Activated T-helper 1 cell treated with anti-CD3 and anti-CD28 coated beads, Interleukin-12 subunit alpha, Interleukin-12 subunit beta, Interleukin-2, Interleukin-4 antibody, amounts not matched to agents 30 ng/mL and 10 ng/mL and 1 ng/mL, durations not matched to agents 14 hours and 24 hours and 36 hours (primary cell): Measurements from ENCODE around the gene BRSK1. TPM values are rescaled to one million over a fixed set of nuclear protein-coding genes. Genes with fewer than 3 reads are reported as not detected.

Experiments
- DNase-seq: peaks from one replicate; pipeline ENCODE4 v3.0.0; 2021; ENCODE audit warnings: low spot score
- H3K27ac Mint-ChIP-seq: one replicate; pipeline ENCODE4 v1.8.0; 2021; ENCODE audit warnings: mild to moderate bottlenecking, mixed read lengths
- H3K27me3 Mint-ChIP-seq: one replicate; pipeline ENCODE4 v1.8.0; 2022; ENCODE audit warnings: mild to moderate bottlenecking, moderate library complexity, mixed read lengths; ENCODE audit not compliant: insufficient read depth
- H3K36me3 Mint-ChIP-seq: one replicate; pipeline ENCODE4 v1.8.0; 2021; ENCODE audit warnings: low read depth, mixed read lengths
- H3K4me1 Mint-ChIP-seq: one replicate; pipeline ENCODE4 v1.8.0; 2021; ENCODE audit warnings: low read depth, mixed read lengths
- H3K4me3 Mint-ChIP-seq: one replicate; pipeline ENCODE4 v1.8.0; 2021; ENCODE audit warnings: mild to moderate bottlenecking, moderate library complexity, mixed read lengths
- H3K9me3 Mint-ChIP-seq: one replicate; pipeline ENCODE4 v1.8.0; 2021; ENCODE audit warnings: mixed read lengths
- intact Hi-C: fragments of 100-400 bp; cut with micrococcal nuclease; formaldehyde crosslinking; loops from one replicate; pipeline ENCODE4 v1.15.1; 2024
- total RNA-seq: library from RNA; stranded (reverse); gene quantifications from 2 replicates; pipeline ENCODE4 v1.2.3, GENCODE V29; 2022

The BRSK1 gene
- total RNA-seq = 7.8 and 8.4 TPM in 2 replicates

GRCh38 chr19:55283548-55284377, at the start of gene BRSK1:
BRSK1 (plus strand) TSS chr19:55283997; CDS start chr19:55284443, 446 bp downstream.
- Mint-ChIP-seq H3K4me3 (peak within 1 kb of the TSS; percentile 66), H3K9me3 (no peaks in the 10 kb centered on the region), H3K4me1 (peaks cover 34% of the 10 kb centered on the region), H3K27me3 (peaks cover 7% of the 10 kb centered on the region), H3K27ac (peak within 1 kb of the TSS; percentile 41), H3K36me3 (peaks cover 4% of the 10 kb centered on the region)
- peak; percentile 34 for DNase-seq
- intact Hi-C loops = no loop called here

- no peak for DNase-seq
- intact Hi-C loops = no loop called here
- Mint-ChIP-seq H3K9me3 (no peaks in the 10 kb centered on the region), H3K27me3 (no peaks in the 10 kb centered on the region), H3K4me1 (peaks cover 5% of the 10 kb centered on the region), H3K4me3 (no peak overlapping the region), H3K36me3 (peaks cover 56% of the 10 kb centered on the region), H3K27ac (no peak overlapping the region)
These were observed 45.8 kb upstream of the BRSK1 start for GRCh38 chr19:55238030-55238429.

DNA sequence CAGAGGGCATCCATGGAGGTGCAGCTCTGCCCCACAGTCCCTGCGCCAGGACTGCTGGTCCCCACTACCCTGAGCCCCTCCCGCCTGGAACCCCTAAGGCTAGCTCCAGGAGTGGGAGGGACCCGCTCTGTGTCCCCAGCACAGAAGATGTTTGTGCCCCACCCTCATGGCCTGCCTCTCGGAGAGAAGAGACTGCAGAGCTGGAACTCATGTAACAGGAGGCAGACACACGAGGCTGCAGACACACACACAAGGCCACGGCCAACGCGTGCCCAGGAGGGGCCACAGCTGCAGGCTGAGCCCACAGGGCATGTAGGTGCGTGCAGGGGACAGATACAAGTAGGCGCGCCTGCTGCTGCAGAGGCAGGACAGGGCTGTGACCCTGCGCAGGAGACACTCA, 44.8 kb upstream of the BRSK1 start:
- Mint-ChIP-seq H3K9me3 (no peaks in the 10 kb centered on the region), H3K4me3 (no peak overlapping the region), H3K27ac (no peak overlapping the region), H3K27me3 (no peaks in the 10 kb centered on the region), H3K36me3 (peaks cover 50% of the 10 kb centered on the region), H3K4me1 (peaks cover 5% of the 10 kb centered on the region)
- intact Hi-C loops = no loop called here
- DNase-seq = no peak

DNA sequence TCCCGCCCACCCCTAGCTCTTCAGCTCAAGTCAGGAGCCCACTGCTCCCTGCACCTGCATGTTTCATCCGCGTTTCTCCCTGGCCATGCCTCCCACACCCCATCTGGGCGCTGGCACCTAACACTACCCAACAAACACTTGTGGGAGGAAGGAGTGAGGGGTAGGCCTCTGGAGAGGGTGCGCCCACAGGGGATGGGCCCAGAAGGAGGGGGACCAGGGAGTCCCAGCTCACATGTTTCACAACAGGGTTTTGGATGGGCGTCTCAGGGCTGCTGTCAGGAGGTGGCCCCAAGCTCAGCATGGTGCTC, 43.1 kb upstream of the BRSK1 start:
- Mint-ChIP-seq H3K36me3 (peaks cover 41% of the 10 kb centered on the region), H3K27me3 (no peaks in the 10 kb centered on the region), H3K27ac (no peak overlapping the region), H3K4me1 (peaks cover 5% of the 10 kb centered on the region), H3K9me3 (no peaks in the 10 kb centered on the region), H3K4me3 (no peak overlapping the region)
- intact Hi-C loops = no loop called here
- DNase-seq = no peak

GRCh38 chr19:55241143-55241934, 42.5 kb upstream of the BRSK1 start:
- Mint-ChIP-seq H3K27ac (no peak overlapping the region), H3K9me3 (no peaks in the 10 kb centered on the region), H3K27me3 (no peaks in the 10 kb centered on the region), H3K4me3 (no peak overlapping the region), H3K36me3 (peaks cover 40% of the 10 kb centered on the region), H3K4me1 (peaks cover 5% of the 10 kb centered on the region)
- no peak for DNase-seq
- intact Hi-C loops = no loop called here

GRCh38 chr19:55241935-55242464, 41.8 kb upstream of the BRSK1 start:
- intact Hi-C loops = no loop called here
- Mint-ChIP-seq H3K27ac (no peak overlapping the region), H3K36me3 (peaks cover 34% of the 10 kb centered on the region), H3K4me1 (peaks cover 5% of the 10 kb centered on the region), H3K27me3 (no peaks in the 10 kb centered on the region), H3K4me3 (no peak overlapping the region), H3K9me3 (no peaks in the 10 kb centered on the region)
- DNase-seq = no peak

DNA sequence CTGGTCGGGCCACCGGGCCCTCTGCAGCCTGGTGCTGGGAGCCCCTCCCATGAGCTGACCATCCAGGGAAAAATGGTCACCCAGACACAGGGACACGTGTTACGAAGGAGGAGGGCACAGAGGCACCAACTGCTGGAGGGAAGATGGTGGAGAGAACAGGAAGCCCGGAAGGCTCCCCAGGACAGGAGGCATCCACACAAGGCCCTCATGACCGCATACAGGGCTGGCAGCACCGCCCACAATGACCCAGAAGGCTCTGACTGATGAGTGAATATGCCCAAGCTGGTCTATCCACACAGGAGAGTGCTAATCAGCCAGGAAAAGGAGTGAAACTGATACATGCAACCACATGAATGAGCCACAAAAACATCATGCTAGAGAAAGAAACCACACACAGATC, 41.3 kb upstream of the BRSK1 start:
- peaks cover 5% of the 10 kb centered on the region for H3K4me1 Mint-ChIP-seq
- no peak for DNase-seq
- peaks cover 29% of the 10 kb centered on the region for H3K36me3 Mint-ChIP-seq
- H3K4me3 Mint-ChIP-seq = no peak overlapping the region
- no peaks in the 10 kb centered on the region for H3K9me3 Mint-ChIP-seq
- intact Hi-C loops = no loop called here
- H3K27ac Mint-ChIP-seq = no peak overlapping the region
- no peaks in the 10 kb centered on the region for H3K27me3 Mint-ChIP-seq

DNA sequence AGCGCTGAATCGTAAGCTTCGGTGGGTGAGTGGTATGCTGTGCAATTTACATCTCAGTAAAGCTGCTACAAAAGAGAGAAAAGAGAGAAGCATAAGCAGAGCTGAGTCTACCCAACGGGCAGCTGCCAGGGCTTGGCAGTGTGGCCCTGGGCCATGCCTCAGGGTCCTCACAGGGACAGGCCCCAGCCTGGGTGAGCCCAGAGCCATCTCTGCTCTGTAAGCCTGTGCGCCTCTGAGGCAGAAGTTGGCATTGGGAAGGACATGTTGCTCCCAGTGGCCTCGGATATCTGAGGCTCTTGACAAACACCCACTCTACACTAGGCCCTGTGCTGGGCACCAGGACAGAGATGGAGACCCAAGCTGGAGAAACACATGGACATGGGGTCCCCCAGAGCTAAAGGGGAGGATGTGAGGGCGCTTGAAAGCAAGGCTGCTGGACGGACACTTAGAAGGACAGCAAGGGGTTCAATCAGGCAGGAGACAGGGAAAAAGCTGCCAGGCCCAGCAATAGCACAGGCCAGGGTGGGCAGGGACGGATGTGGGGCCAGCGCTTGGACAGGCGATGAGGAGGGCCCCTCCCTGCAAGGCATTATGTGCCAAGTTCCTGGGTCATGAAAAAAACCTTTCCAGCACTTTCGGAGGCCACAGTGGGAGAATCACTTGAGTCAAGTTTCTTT, 39.7 kb upstream of the BRSK1 start:
- H3K4me3 Mint-ChIP-seq = no peak overlapping the region
- peaks cover 22% of the 10 kb centered on the region for H3K36me3 Mint-ChIP-seq
- peaks cover 16% of the 10 kb centered on the region for H3K4me1 Mint-ChIP-seq
- H3K27me3 Mint-ChIP-seq = no peaks in the 10 kb centered on the region
- no peak overlapping the region for H3K27ac Mint-ChIP-seq
- intact Hi-C loops = no loop called here
- no peak for DNase-seq
- no peaks in the 10 kb centered on the region for H3K9me3 Mint-ChIP-seq

DNA sequence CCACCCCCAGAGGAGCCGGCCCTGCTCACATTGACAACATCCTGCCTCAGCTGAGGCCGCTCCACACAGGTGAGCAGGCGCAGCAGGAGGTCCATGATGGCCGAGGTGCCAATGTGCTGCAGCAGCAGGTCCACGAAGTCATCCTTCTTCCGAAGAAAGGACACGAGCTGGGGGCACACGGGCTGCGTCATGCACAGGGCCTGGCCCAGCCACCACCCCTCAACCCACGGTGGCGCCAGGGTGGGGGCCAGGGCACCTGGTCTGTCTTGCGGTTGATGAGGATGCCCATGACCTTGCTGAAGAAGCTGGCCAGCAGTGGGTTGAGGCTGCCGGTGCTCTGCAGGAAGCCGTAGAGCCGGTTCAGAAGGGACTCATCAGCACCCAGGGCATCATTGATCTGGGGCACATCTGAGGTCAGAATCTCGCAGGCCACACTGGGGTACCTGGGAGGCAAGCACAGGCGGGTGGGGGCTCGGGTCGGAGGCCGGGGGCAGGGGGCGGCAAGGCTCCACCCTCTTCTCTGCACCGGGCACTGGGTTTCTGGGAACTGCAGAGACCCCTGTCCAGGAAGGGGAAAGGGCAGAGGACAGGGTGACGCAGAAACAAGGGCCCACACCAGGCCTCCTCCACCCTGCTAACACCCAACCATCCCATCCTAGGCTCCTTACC, 38.4 kb upstream of the BRSK1 start:
- no peaks in the 10 kb centered on the region for H3K27me3 Mint-ChIP-seq
- intact Hi-C loops = no loop called here
- peaks cover 21% of the 10 kb centered on the region for H3K36me3 Mint-ChIP-seq
- H3K27ac Mint-ChIP-seq = no peak overlapping the region
- DNase-seq = no peak
- no peak overlapping the region for H3K4me3 Mint-ChIP-seq
- H3K4me1 Mint-ChIP-seq = peaks cover 16% of the 10 kb centered on the region
- no peaks in the 10 kb centered on the region for H3K9me3 Mint-ChIP-seq

GRCh38 chr19:55246462-55247451, 37.0 kb upstream of the BRSK1 start:
- DNase-seq = no peak
- H3K4me3 Mint-ChIP-seq = no peak overlapping the region
- H3K9me3 Mint-ChIP-seq = no peaks in the 10 kb centered on the region
- intact Hi-C loops = no loop called here
- H3K4me1 Mint-ChIP-seq = peaks cover 29% of the 10 kb centered on the region
- H3K36me3 Mint-ChIP-seq = peaks cover 23% of the 10 kb centered on the region
- H3K27me3 Mint-ChIP-seq = no peaks in the 10 kb centered on the region
- no peak overlapping the region for H3K27ac Mint-ChIP-seq

DNA sequence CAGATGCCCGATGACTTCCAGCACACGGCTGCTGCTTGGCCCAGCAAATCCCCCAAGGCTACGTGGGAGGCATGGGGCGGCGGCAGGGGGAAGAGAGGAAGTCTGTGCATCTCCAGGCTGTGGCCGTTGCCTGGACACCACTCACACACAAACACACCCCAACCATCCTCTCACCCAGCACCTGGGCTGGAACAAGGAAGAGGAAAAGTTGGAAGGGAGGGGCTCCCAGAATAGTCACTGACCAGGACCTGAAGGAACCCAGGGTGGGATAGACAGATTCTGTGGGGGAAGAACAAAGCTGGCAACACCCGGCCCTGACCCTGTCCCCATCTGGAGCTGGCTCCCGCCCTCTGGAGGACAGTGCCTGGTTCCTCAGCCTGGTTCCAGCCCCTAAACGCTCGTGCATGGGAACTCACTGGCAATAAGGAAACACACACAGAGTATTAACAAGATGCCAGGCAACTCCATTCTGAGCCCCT, 36.1 kb upstream of the BRSK1 start:
- intact Hi-C loops = loop anchor here (1.0 kb wide), 1 partner anchor 227 kb away; no protein-coding TSS in a partner anchor
- Mint-ChIP-seq H3K4me3 (no peak overlapping the region), H3K4me1 (peaks cover 35% of the 10 kb centered on the region), H3K9me3 (no peaks in the 10 kb centered on the region), H3K27ac (no peak overlapping the region), H3K36me3 (peaks cover 20% of the 10 kb centered on the region), H3K27me3 (no peaks in the 10 kb centered on the region)
- no peak for DNase-seq
